H1 (cell line): Measurements from ENCODE around the gene CRCP. TPM values are rescaled to one million over a fixed set of nuclear protein-coding genes. Genes with fewer than 3 reads are reported as not detected.

ENCODE experiments used
- CTCF ChIA-PET: fragments of 300-600 bp; sonication (Branson Sonifier 250); formaldehyde crosslinking; loops from one replicate; lab custom pipeline; 2021; ENCODE audit not compliant: partially characterized antibody; lab: Charles Lee
- POLR2A ChIA-PET: fragments of 300-600 bp; sonication (Branson Sonifier 250); formaldehyde crosslinking; loops from one replicate; lab custom pipeline; 2021; ENCODE audit warnings: inconsistent platforms; ENCODE audit not compliant: partially characterized antibody; lab: Charles Lee
- DNase-seq, 2 experiments: peaks; one replicate each; pipeline versions ENCODE4 v3.0.0 to v3.0.0-alpha.2; 2010 to 2022; ENCODE audit warnings: low spot score in 2 of 2, low read depth in 1 of 2, mixed read lengths in 1 of 2
- FAIRE-seq: peaks from 2 replicates; lab custom pipeline; 2011; peaks lifted over from hg19 to GRCh38; lab: Jason Lieb, UNC
- H2AFZ ChIP-seq: 2 replicates; pipeline ENCODE4 v1.8.1; 2012; ENCODE audit warnings: low read length, inconsistent platforms
- H2AK5ac ChIP-seq: 2 replicates; pipeline ENCODE4 v1.6.1; 2013; ENCODE audit warnings: low read depth, low read length
- H2BK120ac ChIP-seq: replicated peaks from 2 replicates; pipeline ENCODE3; 2013; ENCODE audit warnings: low read depth, low read length, inconsistent platforms
- H2BK12ac ChIP-seq: 2 replicates; pipeline ENCODE4 v1.6.1; 2013; ENCODE audit warnings: low read depth, low read length
- H2BK15ac ChIP-seq: 2 replicates; pipeline ENCODE4 v1.6.1; 2013; ENCODE audit warnings: low read length
- H2BK20ac ChIP-seq: 2 replicates; pipeline ENCODE4 v1.6.1; 2013; ENCODE audit warnings: low read length
- H2BK5ac ChIP-seq: 2 replicates; pipeline ENCODE4 v1.6.1; 2013; ENCODE audit warnings: low read depth, low read length
- H3K14ac ChIP-seq: 2 replicates; pipeline ENCODE4 v1.6.1; 2013; ENCODE audit warnings: inconsistent platforms; ENCODE audit not compliant: insufficient read length
- H3K18ac ChIP-seq: 2 replicates; pipeline ENCODE4 v1.6.1; 2013; ENCODE audit warnings: low read length; ENCODE audit errors: extremely low read depth
- H3K23ac ChIP-seq: 2 replicates; pipeline ENCODE4 v1.6.1; 2013; ENCODE audit warnings: inconsistent platforms; ENCODE audit not compliant: insufficient read length
- H3K23me2 ChIP-seq: 2 replicates; pipeline ENCODE4 v1.6.1; 2013; ENCODE audit warnings: low read depth, low read length
- H3K27ac ChIP-seq: 2 replicates; pipeline ENCODE4 v1.6.1; 2011; ENCODE audit warnings: low read depth, low read length, inconsistent platforms
- H3K27me3 ChIP-seq, 4 experiments: replicated peaks in 1 of 4; 1 replicate in 1 of 4; 2 replicates in 3 of 4; pipeline versions ENCODE4 v1.6.1 to v1.8.1; 2011 to 2013; ENCODE audit warnings: low read length in 3 of 4, mild to moderate bottlenecking in 3 of 4, inconsistent platforms in 2 of 4, mixed read lengths in 2 of 4, moderate library complexity in 1 of 4; ENCODE audit not compliant: control insufficient read depth in 3 of 4, insufficient read depth in 3 of 4; ENCODE audit errors: extremely low read depth in 1 of 4
- H3K36me3 ChIP-seq, 4 experiments: 2 replicates each; pipeline versions ENCODE4 v1.6.1 to v1.8.1; 2011 to 2013; ENCODE audit warnings: mild to moderate bottlenecking in 4 of 4, low read length in 3 of 4, moderate library complexity in 2 of 4, control low read depth in 1 of 4, inconsistent platforms in 1 of 4; ENCODE audit not compliant: insufficient read depth in 4 of 4, control insufficient read depth in 2 of 4
- H3K4ac ChIP-seq: replicated peaks from 2 replicates; pipeline ENCODE3; 2013; ENCODE audit warnings: low read length, low read depth, mixed read lengths, inconsistent platforms; ENCODE audit not compliant: insufficient read length
- H3K4me1 ChIP-seq, 4 experiments: replicated peaks in 1 of 4; 1 replicate in 1 of 4; 2 replicates in 3 of 4; pipeline versions ENCODE4 v1.6.1 to v1.8.1; 2011 to 2013; ENCODE audit warnings: low read length in 3 of 4, inconsistent platforms in 2 of 4, mixed read lengths in 1 of 4; ENCODE audit not compliant: insufficient read depth in 4 of 4, control insufficient read depth in 3 of 4
- H3K4me2 ChIP-seq, 2 experiments: 2 replicates each; pipeline versions ENCODE4 v1.6.1 to v1.8.1; 2011 to 2013; ENCODE audit warnings: low read depth in 2 of 2, low read length in 2 of 2, control low read depth in 1 of 2, inconsistent platforms in 1 of 2, mild to moderate bottlenecking in 1 of 2; ENCODE audit not compliant: insufficient read depth in 1 of 2
- H3K4me3 ChIP-seq, 4 experiments: fragments of 200-600, 300-600 bp in 1 of 4; sonication (generic), shearing (Covaris generic), sonication (Bioruptor Twin) in 1 of 4; 2 replicates each; pipeline versions ENCODE4 v1.5.1 to v1.8.1; 2011 to 2016; ENCODE audit warnings: low read length in 4 of 4, low read depth in 3 of 4, control low read depth in 2 of 4, inconsistent platforms in 2 of 4, mild to moderate bottlenecking in 2 of 4, mixed read lengths in 1 of 4, moderate library complexity in 1 of 4; ENCODE audit not compliant: insufficient read depth in 2 of 4; ENCODE audit errors: extremely low read depth in 1 of 4
- H3K56ac ChIP-seq: replicated peaks from 2 replicates; pipeline ENCODE3; 2013; ENCODE audit warnings: low read depth, mild to moderate bottlenecking, mixed read lengths, low read length, inconsistent platforms; ENCODE audit not compliant: insufficient read length
- H3K79me1 ChIP-seq: 2 replicates; pipeline ENCODE4 v1.6.1; 2013; ENCODE audit warnings: low read depth, low read length, control low read depth
- H3K79me2 ChIP-seq, 2 experiments: 2 replicates each; pipeline versions ENCODE4 v1.6.1 to v1.8.1; 2012 to 2013; ENCODE audit warnings: low read length in 2 of 2, mild to moderate bottlenecking in 2 of 2, inconsistent platforms in 1 of 2; ENCODE audit not compliant: insufficient read depth in 2 of 2, control insufficient read depth in 1 of 2
- H3K9ac ChIP-seq, 4 experiments: replicated peaks in 1 of 4; 1 replicate in 1 of 4; 2 replicates in 3 of 4; pipeline versions ENCODE4 v1.6.1 to v1.8.1; 2011 to 2013; ENCODE audit warnings: low read depth in 3 of 4, low read length in 3 of 4, control low read depth in 2 of 4, mild to moderate bottlenecking in 2 of 4, moderate library complexity in 2 of 4, inconsistent platforms in 1 of 4; ENCODE audit errors: extremely low read depth in 1 of 4
- H3K9me3 ChIP-seq, 2 experiments: 2 replicates each; pipeline versions ENCODE4 v1.6.1 to v1.8.1; 2012 to 2013; ENCODE audit warnings: mild to moderate bottlenecking in 2 of 2, moderate library complexity in 2 of 2, control low read depth in 1 of 2, inconsistent platforms in 1 of 2, low read depth in 1 of 2, low read length in 1 of 2, mixed read lengths in 1 of 2; ENCODE audit not compliant: insufficient read depth in 2 of 2
- H4K20me1 ChIP-seq, 2 experiments: replicated peaks in 1 of 2; 2 replicates each; pipeline versions ENCODE3 to v1.8.1; 2011 to 2013; ENCODE audit warnings: inconsistent platforms in 2 of 2, low read length in 2 of 2, mild to moderate bottlenecking in 1 of 2; ENCODE audit not compliant: insufficient read depth in 2 of 2, control insufficient read depth in 1 of 2
- H4K5ac ChIP-seq: 2 replicates; pipeline ENCODE4 v1.6.1; 2013; ENCODE audit warnings: low read length, low read depth, mixed read lengths, inconsistent platforms; ENCODE audit not compliant: insufficient read length
- H4K8ac ChIP-seq: 2 replicates; pipeline ENCODE4 v1.8.0; 2013; ENCODE audit warnings: mild to moderate bottlenecking, moderate library complexity, low read length, inconsistent platforms; ENCODE audit not compliant: insufficient read depth; ENCODE audit errors: extremely low read depth
- H4K91ac ChIP-seq: replicated peaks from 2 replicates; pipeline ENCODE3; 2013; ENCODE audit warnings: low read length, mixed read lengths, inconsistent platforms; ENCODE audit not compliant: insufficient read length
- KDM5A ChIP-seq: fragments of 200-600 bp; IDR thresholded peaks from 2 replicates; pipeline ENCODE4 v1.7.1; 2012; ENCODE audit warnings: mild to moderate bottlenecking, low read length, inconsistent platforms, mixed read lengths
- WGBS, 2 experiments: shearing (Covaris generic) in 1 of 2; methylation state at CpG; one replicate each; pipeline versions ENCODE4 v1.1.6 to v1.1.7; 2013 to 2015; ENCODE audit warnings: low lambda C conversion rate in 2 of 2, mixed read lengths in 2 of 2, inconsistent platforms in 1 of 2, low coverage in 1 of 2, missing lambda C conversion rate in 1 of 2; ENCODE audit not compliant: insufficient replicate concordance in 2 of 2, insufficient coverage in 1 of 2, insufficient read length in 1 of 2; ENCODE audit errors: extremely low coverage in 1 of 2, missing lambda C conversion rate in 1 of 2; 5-methylcytosine and 5-hydroxymethylcytosine counted together
- polyA plus RNA-seq, 7 experiments: library from polyadenylated mRNA; depleted of rRNA in 3 of 7; stranded (reverse) in 5 of 7; unstranded in 2 of 7; fragments of >200 nt in 5 of 7; fragments of 200-250 nt in 2 of 7; gene quantifications; 1 replicate in 5 of 7; 2 replicates in 1 of 7; 4 replicates in 1 of 7; pipeline versions ENCODE4 v1.2.1 to v1.2.3, GENCODE V29; 2011 to 2013; ENCODE audit warnings: missing spikeins in 2 of 7, mixed read lengths in 2 of 7
- total RNA-seq: library from RNA; stranded (reverse); fragmentation: NEBNext Ultra II Directional; extraction: Animal tissue kit (Norgen Biotek cat#: 25700); gene quantifications from 2 replicates; pipeline ENCODE4 v1.2.1, GENCODE V29; 2021

Gene CRCP
- total and polyA plus RNA-seq, 2 of the 8 experiments (the other 6 are each of a cell fraction or from before 2014, with no cell fraction given): 15.0 to 29.3 TPM

DNA sequence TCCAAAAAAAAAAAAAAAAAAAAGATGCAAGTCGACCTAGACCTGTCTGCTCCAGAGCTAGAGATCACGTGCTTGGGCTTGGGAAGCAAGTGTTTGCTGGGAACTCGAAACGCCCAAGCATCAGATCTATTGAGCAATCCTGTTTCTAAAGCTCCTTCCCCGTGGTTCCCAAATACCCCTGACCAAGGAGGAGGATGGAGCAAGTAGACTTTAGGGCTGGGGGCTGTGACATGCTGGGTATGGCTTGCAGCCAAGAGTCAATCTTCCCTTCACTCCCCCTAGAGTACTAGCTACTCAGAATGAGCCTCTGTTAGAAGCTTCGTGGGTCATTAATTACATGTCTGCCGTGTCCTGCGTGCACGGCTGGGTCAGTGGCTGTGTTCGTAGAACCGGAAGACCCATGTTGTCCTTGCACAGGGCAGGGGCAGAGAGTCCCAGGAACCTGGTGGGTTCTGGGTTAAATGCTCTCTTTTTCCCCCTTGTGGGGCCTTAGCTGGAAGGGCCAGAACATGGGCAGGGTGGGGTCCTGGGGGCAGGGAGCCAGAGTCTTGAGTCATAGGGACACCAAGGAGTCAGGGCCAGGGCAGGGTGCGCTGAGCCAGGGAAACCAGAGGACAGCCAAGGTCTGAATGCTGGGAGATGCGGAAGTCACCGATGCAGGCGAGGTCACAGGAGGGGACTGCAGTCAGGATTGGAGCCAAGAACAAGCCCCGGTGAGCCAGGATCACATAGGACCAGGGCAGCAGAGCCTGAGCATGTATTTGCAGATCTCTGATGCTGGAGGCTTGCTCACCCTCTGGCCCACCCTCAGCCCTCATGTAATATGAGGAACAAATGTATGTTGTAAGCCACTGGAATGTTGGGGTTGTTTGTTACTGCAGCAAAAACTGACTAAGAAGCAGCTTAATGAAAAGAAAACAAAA is 55.9 kb downstream of the CRCP start:
- no peak overlapping the region for H4K8ac ChIP-seq
- no peak overlapping the region for H3K23ac ChIP-seq
- 81% methylated on average over 14 of the region's 16 CpGs; no CpG with 5 or more reads in 1 of the 2 experiments for WGBS, 2 experiments
- no peak overlapping the region for H3K18ac ChIP-seq
- no peaks in the 10 kb centered on the region for H3K79me1 ChIP-seq
- DNase-seq: no peak
- H2BK5ac ChIP-seq: no peak overlapping the region
- no peaks in the 10 kb centered on the region for H3K27me3 ChIP-seq
- no peak overlapping the region for H4K91ac ChIP-seq
- no peak overlapping the region for H2BK20ac ChIP-seq
- no peaks in the 10 kb centered on the region for H3K23me2 ChIP-seq
- H3K4me3 ChIP-seq: no peak overlapping the region
- H3K36me3 ChIP-seq: no peaks in the 10 kb centered on the region
- ChIA-PET CTCF (no interaction called here), POLR2A (no interaction called here)
- H3K14ac ChIP-seq: no peak overlapping the region
- no peak overlapping the region for H3K9ac ChIP-seq
- no peaks in the 10 kb centered on the region; a peak in 1 of 7 replicates for H3K4me1 ChIP-seq
- H3K79me2 ChIP-seq: no peaks in the 10 kb centered on the region
- no peak overlapping the region for H2BK120ac ChIP-seq
- H2BK15ac ChIP-seq: no peak overlapping the region
- H2AK5ac ChIP-seq: no peak overlapping the region
- H3K27ac ChIP-seq: no peak overlapping the region
- H3K4me2 ChIP-seq: no peak overlapping the region
- H2AFZ ChIP-seq: no peak overlapping the region
- no peaks in the 10 kb centered on the region for H4K20me1 ChIP-seq
- no peak overlapping the region for H2BK12ac ChIP-seq
- no peaks in the 10 kb centered on the region for H3K9me3 ChIP-seq
- FAIRE-seq: no peak
- H4K5ac ChIP-seq: no peak overlapping the region
- H3K4ac ChIP-seq: no peak overlapping the region
- no peak overlapping the region for H3K56ac ChIP-seq
- no peak for TF ChIP-seq KDM5A
